ENCODE measurements around the gene HMOX1. TPM values are rescaled to one million over a fixed set of nuclear protein-coding genes. Genes with fewer than 3 reads are reported as not detected.

HMOX1 gene
- total RNA-seq, 1 experiment from 2014 or later = 26.4 TPM

- ATAC-seq = no peak
- RAD21 ChIA-PET (ENCODE audit: low non-redundant PET in 1 of 2, low total read pairs in 2 of 2, uncharacterized antibody in 2 of 2, unreplicated experiment in 2 of 2) = no interaction called here
- CTCF ChIA-PET = no interaction called here
- Histone ChIP-seq H3K4me1 (ENCODE audit: control insufficient read depth in 1 of 2, insufficient read depth in 2 of 2, low read length in 2 of 2) (no peaks in the 10 kb centered on the region), H3K9me3 (ENCODE audit: control insufficient read depth in 1 of 2, insufficient read depth in 1 of 2, low read depth in 1 of 2, low read length in 2 of 2) (no peaks in the 10 kb centered on the region), H3K9ac (ENCODE audit: low read length) (no peak overlapping the region), H3K27ac (ENCODE audit: low read depth, low read length) (no peak overlapping the region), H3K36me3 (ENCODE audit: control insufficient read depth in 1 of 2, insufficient read depth in 2 of 2, low read length in 2 of 2) (peaks cover 54 to 73% of the 10 kb centered on the region in 2 experiments), H3K27me3 (ENCODE audit: insufficient read depth, low read length) (no peaks in the 10 kb centered on the region), H3K4me3 (replicated peaks in 1 of 2; ENCODE audit: low read depth in 1 of 2, low read length in 2 of 2) (no peak overlapping the region), H3K4me2 (ENCODE audit: low read length) (no peak overlapping the region), H3K9me2 (ENCODE audit: insufficient read depth) (no peaks in the 10 kb centered on the region), H2AFZ (ENCODE audit: low read depth, low read length, poor library complexity, severe bottlenecking) (no peak overlapping the region), H4K20me1 (ENCODE audit: insufficient read depth) (no peaks in the 10 kb centered on the region), H3K79me2 (ENCODE audit: insufficient read depth, low read length) (peaks cover 7% of the 10 kb centered on the region; the same call in 1 of the 2 replicates)
- intact Hi-C loops (cut with micrococcal nuclease) = no loop called here
- no peak for DNase-seq (ENCODE audit: low read depth, low spot score)
- no peak for TF ChIP-seq JUND (IDR thresholded peaks at IDR 0.05)
- no peak for TF ChIP-seq RAD21 (IDR thresholded peaks at IDR 0.05; ENCODE audit: low read depth)
- no peak for TF ChIP-seq MAX (IDR thresholded peaks at IDR 0.05)
- TF ChIP-seq ELF1 (IDR thresholded peaks at IDR 0.05; ENCODE audit: borderline replicate concordance, low read depth) = no peak
- TF ChIP-seq, protein P1, sequence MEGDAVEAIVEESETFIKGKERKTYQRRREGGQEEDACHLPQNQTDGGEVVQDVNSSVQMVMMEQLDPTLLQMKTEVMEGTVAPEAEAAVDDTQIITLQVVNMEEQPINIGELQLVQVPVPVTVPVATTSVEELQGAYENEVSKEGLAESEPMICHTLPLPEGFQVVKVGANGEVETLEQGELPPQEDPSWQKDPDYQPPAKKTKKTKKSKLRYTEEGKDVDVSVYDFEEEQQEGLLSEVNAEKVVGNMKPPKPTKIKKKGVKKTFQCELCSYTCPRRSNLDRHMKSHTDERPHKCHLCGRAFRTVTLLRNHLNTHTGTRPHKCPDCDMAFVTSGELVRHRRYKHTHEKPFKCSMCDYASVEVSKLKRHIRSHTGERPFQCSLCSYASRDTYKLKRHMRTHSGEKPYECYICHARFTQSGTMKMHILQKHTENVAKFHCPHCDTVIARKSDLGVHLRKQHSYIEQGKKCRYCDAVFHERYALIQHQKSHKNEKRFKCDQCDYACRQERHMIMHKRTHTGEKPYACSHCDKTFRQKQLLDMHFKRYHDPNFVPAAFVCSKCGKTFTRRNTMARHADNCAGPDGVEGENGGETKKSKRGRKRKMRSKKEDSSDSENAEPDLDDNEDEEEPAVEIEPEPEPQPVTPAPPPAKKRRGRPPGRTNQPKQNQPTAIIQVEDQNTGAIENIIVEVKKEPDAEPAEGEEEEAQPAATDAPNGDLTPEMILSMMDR (IDR thresholded peaks at IDR 0.05 in 2 of 3, conservative IDR thresholded peaks at IDR 0.05 in 1 of 3; ENCODE audit: borderline replicate concordance in 1 of 3, insufficient read depth in 1 of 3, low read depth in 2 of 3, low read length in 2 of 3) = no peak
- TF ChIP-seq CEBPB (IDR thresholded peaks at IDR 0.05; ENCODE audit: low read depth) = no peak
- no peak for TF ChIP-seq ZNF274 (IDR thresholded peaks at IDR 0.05; ENCODE audit: low read depth, low read length)
- TF ChIP-seq YY1 (IDR thresholded peaks at IDR 0.05; ENCODE audit: extremely low read depth, insufficient replicate concordance, low read depth, low read length) = no peak
- TF ChIP-seq CBX3 (IDR thresholded peaks at IDR 0.05; ENCODE audit: low read depth) = no peak
- TF ChIP-seq, protein P2, sequence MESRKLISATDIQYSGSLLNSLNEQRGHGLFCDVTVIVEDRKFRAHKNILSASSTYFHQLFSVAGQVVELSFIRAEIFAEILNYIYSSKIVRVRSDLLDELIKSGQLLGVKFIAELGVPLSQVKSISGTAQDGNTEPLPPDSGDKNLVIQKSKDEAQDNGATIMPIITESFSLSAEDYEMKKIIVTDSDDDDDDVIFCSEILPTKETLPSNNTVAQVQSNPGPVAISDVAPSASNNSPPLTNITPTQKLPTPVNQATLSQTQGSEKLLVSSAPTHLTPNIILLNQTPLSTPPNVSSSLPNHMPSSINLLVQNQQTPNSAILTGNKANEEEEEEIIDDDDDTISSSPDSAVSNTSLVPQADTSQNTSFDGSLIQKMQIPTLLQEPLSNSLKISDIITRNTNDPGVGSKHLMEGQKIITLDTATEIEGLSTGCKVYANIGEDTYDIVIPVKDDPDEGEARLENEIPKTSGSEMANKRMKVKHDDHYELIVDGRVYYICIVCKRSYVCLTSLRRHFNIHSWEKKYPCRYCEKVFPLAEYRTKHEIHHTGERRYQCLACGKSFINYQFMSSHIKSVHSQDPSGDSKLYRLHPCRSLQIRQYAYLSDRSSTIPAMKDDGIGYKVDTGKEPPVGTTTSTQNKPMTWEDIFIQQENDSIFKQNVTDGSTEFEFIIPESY (IDR thresholded peaks at IDR 0.05; ENCODE audit: extremely low read depth, insufficient replicate concordance, low read length) = no peak
- TF ChIP-seq FOSL1 (IDR thresholded peaks at IDR 0.05; ENCODE audit: low read depth) = no peak
- no peak for TF ChIP-seq EZH2 (IDR thresholded peaks at IDR 0.05)
- TF ChIP-seq, protein P3, sequence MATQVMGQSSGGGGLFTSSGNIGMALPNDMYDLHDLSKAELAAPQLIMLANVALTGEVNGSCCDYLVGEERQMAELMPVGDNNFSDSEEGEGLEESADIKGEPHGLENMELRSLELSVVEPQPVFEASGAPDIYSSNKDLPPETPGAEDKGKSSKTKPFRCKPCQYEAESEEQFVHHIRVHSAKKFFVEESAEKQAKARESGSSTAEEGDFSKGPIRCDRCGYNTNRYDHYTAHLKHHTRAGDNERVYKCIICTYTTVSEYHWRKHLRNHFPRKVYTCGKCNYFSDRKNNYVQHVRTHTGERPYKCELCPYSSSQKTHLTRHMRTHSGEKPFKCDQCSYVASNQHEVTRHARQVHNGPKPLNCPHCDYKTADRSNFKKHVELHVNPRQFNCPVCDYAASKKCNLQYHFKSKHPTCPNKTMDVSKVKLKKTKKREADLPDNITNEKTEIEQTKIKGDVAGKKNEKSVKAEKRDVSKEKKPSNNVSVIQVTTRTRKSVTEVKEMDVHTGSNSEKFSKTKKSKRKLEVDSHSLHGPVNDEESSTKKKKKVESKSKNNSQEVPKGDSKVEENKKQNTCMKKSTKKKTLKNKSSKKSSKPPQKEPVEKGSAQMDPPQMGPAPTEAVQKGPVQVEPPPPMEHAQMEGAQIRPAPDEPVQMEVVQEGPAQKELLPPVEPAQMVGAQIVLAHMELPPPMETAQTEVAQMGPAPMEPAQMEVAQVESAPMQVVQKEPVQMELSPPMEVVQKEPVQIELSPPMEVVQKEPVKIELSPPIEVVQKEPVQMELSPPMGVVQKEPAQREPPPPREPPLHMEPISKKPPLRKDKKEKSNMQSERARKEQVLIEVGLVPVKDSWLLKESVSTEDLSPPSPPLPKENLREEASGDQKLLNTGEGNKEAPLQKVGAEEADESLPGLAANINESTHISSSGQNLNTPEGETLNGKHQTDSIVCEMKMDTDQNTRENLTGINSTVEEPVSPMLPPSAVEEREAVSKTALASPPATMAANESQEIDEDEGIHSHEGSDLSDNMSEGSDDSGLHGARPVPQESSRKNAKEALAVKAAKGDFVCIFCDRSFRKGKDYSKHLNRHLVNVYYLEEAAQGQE (IDR thresholded peaks at IDR 0.05; ENCODE audit: low read depth) = no peak
- no peak for TF ChIP-seq POLR2AphosphoS5 (IDR thresholded peaks at IDR 0.05; ENCODE audit: low read depth, low read length)
- TF ChIP-seq TCF7L2 (IDR thresholded peaks at IDR 0.05; ENCODE audit: borderline replicate concordance, extremely low read depth, insufficient read depth, insufficient read length) = no peak
- no peak for TF ChIP-seq ATF3 (IDR thresholded peaks at IDR 0.05)
- no peak for TF ChIP-seq SIN3A (IDR thresholded peaks at IDR 0.05; ENCODE audit: low read depth)
- BruUV-seq (replicated peaks) = no TSS peak
- POLR2A ChIA-PET = no interaction called here
Observed at GRCh38 chr22:35409783-35410662, 29.1 kb downstream of the HMOX1 start.

Measured in HCT116 (cell line).